ENCODE measurements around the gene TBPL1.
A peak's percentile ranks its signal among the peaks of the same experiment; 100 is the strongest.
"Not testable (repeated sequence)": the region's sequence is repeated elsewhere in the genome, so short reads cannot be mapped to it uniquely, and the experiment has no call there.

The TBPL1 gene

GRCh38 chr6:133952815-133953633 lies at the start of gene TBPL1:
Gene TBPL1, plus strand, starts transcription at chr6:133953224. Its CDS starts 26,902 bp downstream, at chr6:133980126.
- H3K9me3 ChIP-seq (ENCODE audit: control insufficient read depth in 1 of 2, low read length in 2 of 2) = no peaks in the 10 kb centered on the region
- H3K27me3 ChIP-seq (ENCODE audit: low read depth, low read length) = no peaks in the 10 kb centered on the region
- H3K4me3 ChIP-seq (ENCODE audit: low read depth in 1 of 2, low read length in 2 of 2) = peak within 1 kb of the TSS; percentile 86 to 97
- H3K27ac ChIP-seq (ENCODE audit: low read length) = peak within 1 kb of the TSS; percentile 97
- H3K4me1 ChIP-seq (ENCODE audit: control insufficient read depth in 1 of 2, insufficient read depth in 2 of 2, low read length in 2 of 2) = peaks cover 5 to 17% of the 10 kb centered on the region in 2 donors
- H3K36me3 ChIP-seq (ENCODE audit: control insufficient read depth in 1 of 2, insufficient read depth in 2 of 2, low read length in 2 of 2) = peaks cover 0 to 3% of the 10 kb centered on the region in 2 donors

GRCh38 chr6:133903855-133904254 lies 49.2 kb upstream of the TBPL1 start:
- Histone ChIP-seq H3K27ac (ENCODE audit: low read length) (no peak overlapping the region), H3K27me3 (ENCODE audit: low read depth, low read length) (peaks cover 4% of the 10 kb centered on the region), H3K36me3 (ENCODE audit: control insufficient read depth in 1 of 2, insufficient read depth in 2 of 2, low read length in 2 of 2) (no peaks in the 10 kb centered on the region), H3K4me3 (ENCODE audit: low read depth in 1 of 2, low read length in 2 of 2) (no peak overlapping the region), H3K4me1 (ENCODE audit: control insufficient read depth in 1 of 2, insufficient read depth in 2 of 2, low read length in 2 of 2) (no peaks in the 10 kb centered on the region), H3K9me3 (ENCODE audit: control insufficient read depth in 1 of 2, low read length in 2 of 2) (no peaks in the 10 kb centered on the region)

- H3K4me1 ChIP-seq (ENCODE audit: control insufficient read depth in 1 of 2, insufficient read depth in 2 of 2, low read length in 2 of 2) = no peaks in the 10 kb centered on the region
- peaks cover 4% of the 10 kb centered on the region for H3K27me3 ChIP-seq (ENCODE audit: low read depth, low read length)
- no peaks in the 10 kb centered on the region for H3K36me3 ChIP-seq (ENCODE audit: control insufficient read depth in 1 of 2, insufficient read depth in 2 of 2, low read length in 2 of 2)
- no peak overlapping the region for H3K4me3 ChIP-seq (ENCODE audit: low read depth in 1 of 2, low read length in 2 of 2)
- H3K27ac ChIP-seq (ENCODE audit: low read length) = no peak overlapping the region
- H3K9me3 ChIP-seq (ENCODE audit: control insufficient read depth in 1 of 2, low read length in 2 of 2) = no peaks in the 10 kb centered on the region
Observed at GRCh38 chr6:133906050-133906449, 47.0 kb upstream of the TBPL1 start.

GRCh38 chr6:133916650-133917151 lies 36.3 kb upstream of the TBPL1 start:
- H3K9me3 ChIP-seq (ENCODE audit: control insufficient read depth in 1 of 2, low read length in 2 of 2) = peaks cover 0 to 5% of the 10 kb centered on the region in 2 donors
- no peaks in the 10 kb centered on the region for H3K36me3 ChIP-seq (ENCODE audit: control insufficient read depth in 1 of 2, insufficient read depth in 2 of 2, low read length in 2 of 2)
- H3K4me1 ChIP-seq (ENCODE audit: control insufficient read depth in 1 of 2, insufficient read depth in 2 of 2, low read length in 2 of 2) = no peaks in the 10 kb centered on the region
- H3K27me3 ChIP-seq (ENCODE audit: low read depth, low read length) = no peaks in the 10 kb centered on the region
- H3K4me3 ChIP-seq (ENCODE audit: low read depth in 1 of 2, low read length in 2 of 2) = no peak overlapping the region
- H3K27ac ChIP-seq (ENCODE audit: low read length) = no peak overlapping the region

- H3K27me3 ChIP-seq (ENCODE audit: low read depth, low read length) = no peaks in the 10 kb centered on the region
- no peak overlapping the region for H3K4me3 ChIP-seq (ENCODE audit: low read depth in 1 of 2, low read length in 2 of 2)
- H3K27ac ChIP-seq (ENCODE audit: low read length) = no peak overlapping the region
- no peaks in the 10 kb centered on the region for H3K36me3 ChIP-seq (ENCODE audit: control insufficient read depth in 1 of 2, insufficient read depth in 2 of 2, low read length in 2 of 2)
- no peaks in the 10 kb centered on the region for H3K4me1 ChIP-seq (ENCODE audit: control insufficient read depth in 1 of 2, insufficient read depth in 2 of 2, low read length in 2 of 2)
- peaks cover 0 to 5% of the 10 kb centered on the region in 2 donors for H3K9me3 ChIP-seq (ENCODE audit: control insufficient read depth in 1 of 2, low read length in 2 of 2)
Observed at GRCh38 chr6:133917781-133918180, 35.2 kb upstream of the TBPL1 start.

GRCh38 chr6:133918208-133918930 lies 34.7 kb upstream of the TBPL1 start:
- Histone ChIP-seq H3K4me1 (ENCODE audit: control insufficient read depth in 1 of 2, insufficient read depth in 2 of 2, low read length in 2 of 2) (no peaks in the 10 kb centered on the region), H3K9me3 (ENCODE audit: control insufficient read depth in 1 of 2, low read length in 2 of 2) (peaks cover 0 to 4% of the 10 kb centered on the region in 2 donors), H3K4me3 (ENCODE audit: low read depth in 1 of 2, low read length in 2 of 2) (no peak overlapping the region), H3K27me3 (ENCODE audit: low read depth, low read length) (no peaks in the 10 kb centered on the region), H3K27ac (ENCODE audit: low read length) (no peak overlapping the region), H3K36me3 (ENCODE audit: control insufficient read depth in 1 of 2, insufficient read depth in 2 of 2, low read length in 2 of 2) (no peaks in the 10 kb centered on the region)

GRCh38 chr6:133919362-133919761 lies 33.7 kb upstream of the TBPL1 start:
- Histone ChIP-seq H3K4me3 (ENCODE audit: low read depth in 1 of 2, low read length in 2 of 2) (no peak overlapping the region), H3K27ac (ENCODE audit: low read length) (no peak overlapping the region), H3K27me3 (ENCODE audit: low read depth, low read length) (no peaks in the 10 kb centered on the region), H3K4me1 (ENCODE audit: control insufficient read depth in 1 of 2, insufficient read depth in 2 of 2, low read length in 2 of 2) (no peaks in the 10 kb centered on the region), H3K36me3 (ENCODE audit: control insufficient read depth in 1 of 2, insufficient read depth in 2 of 2, low read length in 2 of 2) (no peaks in the 10 kb centered on the region), H3K9me3 (ENCODE audit: control insufficient read depth in 1 of 2, low read length in 2 of 2) (no peaks in the 10 kb centered on the region)

GRCh38 chr6:133921249-133921859 lies 31.7 kb upstream of the TBPL1 start:
- Histone ChIP-seq H3K4me1 (ENCODE audit: control insufficient read depth in 1 of 2, insufficient read depth in 2 of 2, low read length in 2 of 2) (no peaks in the 10 kb centered on the region), H3K27me3 (ENCODE audit: low read depth, low read length) (no peaks in the 10 kb centered on the region), H3K9me3 (ENCODE audit: control insufficient read depth in 1 of 2, low read length in 2 of 2) (no peaks in the 10 kb centered on the region), H3K36me3 (ENCODE audit: control insufficient read depth in 1 of 2, insufficient read depth in 2 of 2, low read length in 2 of 2) (no peaks in the 10 kb centered on the region), H3K27ac (ENCODE audit: low read length) (no peak overlapping the region), H3K4me3 (ENCODE audit: low read depth in 1 of 2, low read length in 2 of 2) (no peak overlapping the region)

GRCh38 chr6:133923938-133924593 lies 29.0 kb upstream of the TBPL1 start:
- no peaks in the 10 kb centered on the region for H3K4me1 ChIP-seq (ENCODE audit: control insufficient read depth in 1 of 2, insufficient read depth in 2 of 2, low read length in 2 of 2)
- H3K27ac ChIP-seq (ENCODE audit: low read length) = no peak overlapping the region
- no peaks in the 10 kb centered on the region for H3K9me3 ChIP-seq (ENCODE audit: control insufficient read depth in 1 of 2, low read length in 2 of 2)
- H3K4me3 ChIP-seq (ENCODE audit: low read depth in 1 of 2, low read length in 2 of 2) = no peak overlapping the region
- no peaks in the 10 kb centered on the region for H3K27me3 ChIP-seq (ENCODE audit: low read depth, low read length)
- no peaks in the 10 kb centered on the region for H3K36me3 ChIP-seq (ENCODE audit: control insufficient read depth in 1 of 2, insufficient read depth in 2 of 2, low read length in 2 of 2)

GRCh38 chr6:133931221-133931620 lies 21.8 kb upstream of the TBPL1 start:
- H3K4me1 ChIP-seq (ENCODE audit: control insufficient read depth in 1 of 2, insufficient read depth in 2 of 2, low read length in 2 of 2); H3K9me3 ChIP-seq (ENCODE audit: control insufficient read depth in 1 of 2, low read length in 2 of 2); H3K4me3 ChIP-seq (ENCODE audit: low read depth in 1 of 2, low read length in 2 of 2); H3K27me3 ChIP-seq (ENCODE audit: low read depth, low read length); H3K36me3 ChIP-seq (ENCODE audit: control insufficient read depth in 1 of 2, insufficient read depth in 2 of 2, low read length in 2 of 2); H3K27ac ChIP-seq (ENCODE audit: low read length): not testable (repeated sequence)

GRCh38 chr6:133936352-133936751 lies 16.7 kb upstream of the TBPL1 start:
- H3K27me3 ChIP-seq (ENCODE audit: low read depth, low read length); H3K4me3 ChIP-seq (ENCODE audit: low read depth in 1 of 2, low read length in 2 of 2); H3K27ac ChIP-seq (ENCODE audit: low read length); H3K36me3 ChIP-seq (ENCODE audit: control insufficient read depth in 1 of 2, insufficient read depth in 2 of 2, low read length in 2 of 2); H3K4me1 ChIP-seq (ENCODE audit: control insufficient read depth in 1 of 2, insufficient read depth in 2 of 2, low read length in 2 of 2); H3K9me3 ChIP-seq (ENCODE audit: control insufficient read depth in 1 of 2, low read length in 2 of 2): not testable (repeated sequence)
